ENCODE results near the gene EPDR1. TPM values are rescaled to one million over a fixed set of nuclear protein-coding genes. Genes with fewer than 3 reads are reported as not detected.

Gene EPDR1
- total RNA-seq, 2 donors from 2014 or later = 2.7 to 7.3 TPM

- 94 to 100% methylated on average over 5 to 6 of the region's 7 CpGs for WGBS, 2 experiments (ENCODE audit: insufficient coverage in 1 of 2, insufficient read length in 1 of 2)
- no peak overlapping the region for H3K9ac ChIP-seq (ENCODE audit: extremely low read depth, low read length, poor library complexity, severe bottlenecking)
- no peaks in the 10 kb centered on the region for H3K9me3 ChIP-seq (ENCODE audit: control insufficient read depth, low read length)
- no peaks in the 10 kb centered on the region for H3K36me3 Mint-ChIP-seq (ENCODE audit: low read depth)
- TF ChIP-seq CTCF (conservative IDR thresholded peaks at IDR 0.05) = no peak
- no peaks in the 10 kb centered on the region for H3K36me3 ChIP-seq (ENCODE audit: control insufficient read depth, insufficient read depth, low read length)
- H3K27me3 ChIP-seq (ENCODE audit: control insufficient read depth, insufficient read depth, low read length, poor library complexity, severe bottlenecking) = no peaks in the 10 kb centered on the region
- no peak overlapping the region for H3K27ac Mint-ChIP-seq
- no peak overlapping the region for H3K27ac ChIP-seq (ENCODE audit: low read depth, low read length)
- peaks cover 4% of the 10 kb centered on the region for H3K4me1 Mint-ChIP-seq
- H3K27me3 Mint-ChIP-seq (ENCODE audit: insufficient read depth) = no peaks in the 10 kb centered on the region
- H3K9me3 Mint-ChIP-seq = no peaks in the 10 kb centered on the region
- no peak overlapping the region for H3K4me3 Mint-ChIP-seq
- no peak for DNase-seq
- no peaks in the 10 kb centered on the region for H3K4me1 ChIP-seq (ENCODE audit: control insufficient read depth, insufficient read depth, low read length)
- no peak overlapping the region for H3K4me3 ChIP-seq (ENCODE audit: low read length)
These were observed 68.5 kb downstream of the EPDR1 start for GRCh38 chr7:37988721-37989650.

GRCh38 chr7:37990337-37990736 lies 69.9 kb downstream of the EPDR1 start:
- TF ChIP-seq CTCF (conservative IDR thresholded peaks at IDR 0.05) = no peak
- Mint-ChIP-seq H3K9me3 (no peaks in the 10 kb centered on the region), H3K36me3 (ENCODE audit: low read depth) (no peaks in the 10 kb centered on the region), H3K27ac (no peak overlapping the region), H3K4me3 (no peak overlapping the region), H3K27me3 (ENCODE audit: insufficient read depth) (no peaks in the 10 kb centered on the region), H3K4me1 (peaks cover 4% of the 10 kb centered on the region)
- H3K9me3 ChIP-seq (ENCODE audit: control insufficient read depth, low read length) = no peaks in the 10 kb centered on the region
- no peaks in the 10 kb centered on the region for H3K27me3 ChIP-seq (ENCODE audit: control insufficient read depth, insufficient read depth, low read length, poor library complexity, severe bottlenecking)
- DNase-seq = no peak
- H3K36me3 ChIP-seq (ENCODE audit: control insufficient read depth, insufficient read depth, low read length) = no peaks in the 10 kb centered on the region
- WGBS, 2 experiments (ENCODE audit: insufficient coverage in 1 of 2, insufficient read length in 1 of 2) = 92 to 96% methylated on average over 3 of the region's 3 CpGs
- no peak overlapping the region for H3K4me3 ChIP-seq (ENCODE audit: low read length)
- H3K9ac ChIP-seq (ENCODE audit: extremely low read depth, low read length, poor library complexity, severe bottlenecking) = no peak overlapping the region
- H3K27ac ChIP-seq (ENCODE audit: low read depth, low read length) = no peak overlapping the region
- no peaks in the 10 kb centered on the region for H3K4me1 ChIP-seq (ENCODE audit: control insufficient read depth, insufficient read depth, low read length)

- 81 to 100% methylated on average over 2 of the region's 2 CpGs for WGBS, 2 experiments (ENCODE audit: insufficient coverage in 1 of 2, insufficient read length in 1 of 2)
- Histone ChIP-seq H3K9me3 (ENCODE audit: control insufficient read depth, low read length) (no peaks in the 10 kb centered on the region), H3K27me3 (ENCODE audit: control insufficient read depth, insufficient read depth, low read length, poor library complexity, severe bottlenecking) (no peaks in the 10 kb centered on the region), H3K4me1 (ENCODE audit: control insufficient read depth, insufficient read depth, low read length) (no peaks in the 10 kb centered on the region), H3K36me3 (ENCODE audit: control insufficient read depth, insufficient read depth, low read length) (no peaks in the 10 kb centered on the region), H3K4me3 (ENCODE audit: low read length) (no peak overlapping the region), H3K27ac (ENCODE audit: low read depth, low read length) (no peak overlapping the region), H3K9ac (ENCODE audit: extremely low read depth, low read length, poor library complexity, severe bottlenecking) (no peak overlapping the region)
- no peaks in the 10 kb centered on the region for H3K27me3 Mint-ChIP-seq (ENCODE audit: insufficient read depth)
- peaks cover 4% of the 10 kb centered on the region for H3K9me3 Mint-ChIP-seq
- H3K27ac Mint-ChIP-seq = no peak overlapping the region
- H3K4me3 Mint-ChIP-seq = no peak overlapping the region
- H3K36me3 Mint-ChIP-seq (ENCODE audit: low read depth) = no peaks in the 10 kb centered on the region
- H3K4me1 Mint-ChIP-seq = no peaks in the 10 kb centered on the region
- DNase-seq = no peak
- TF ChIP-seq CTCF (conservative IDR thresholded peaks at IDR 0.05) = no peak
These were observed 72.6 kb downstream of the EPDR1 start for GRCh38 chr7:37993060-37993501.
